NB4 (cell line): ENCODE data around the gene THOC6.

Experiments used
- CTCF ChIP-seq: IDR thresholded peaks from one replicate; pipeline ENCODE4 v1.5.1; 2012; ENCODE audit warnings: low read depth, low read length
- MAX ChIP-seq: IDR thresholded peaks from 2 replicates; pipeline ENCODE4 v1.6.1; 2011; ENCODE audit warnings: low read depth, low read length
- MYC ChIP-seq: IDR thresholded peaks from 2 replicates; pipeline ENCODE4 v1.6.1; 2011; ENCODE audit warnings: low read depth, low read length
- POLR2A ChIP-seq: IDR thresholded peaks from 2 replicates; pipeline ENCODE4 v1.6.1; 2011; ENCODE audit warnings: mild to moderate bottlenecking; ENCODE audit not compliant: insufficient read length; ENCODE audit errors: extremely low read depth

- TF ChIP-seq POLR2A (no peak), CTCF (no peak), MYC (peak; percentile 82), MAX (peak; percentile 71; the same call in 1 of the 2 replicates)
These were observed 15.7 kb upstream of the THOC6 start for GRCh38 chr16:3007957-3008689.
